DND-41 (cell line): Measurements from ENCODE around the gene MAZ.

ENCODE experiments used
- EZH2 ChIP-seq: IDR thresholded peaks from 3 replicates; pipeline ENCODE4 v1.6.1; 2012; ENCODE audit warnings: borderline replicate concordance, low read depth, mild to moderate bottlenecking, moderate library complexity, low read length, inconsistent platforms; ENCODE audit not compliant: severe bottlenecking
- TF ChIP-seq, protein P1 (sequence below): IDR thresholded peaks from 2 replicates; pipeline ENCODE4 v1.5.1; 2012; ENCODE audit warnings: borderline replicate concordance, low read length, moderate library complexity, mild to moderate bottlenecking; ENCODE audit not compliant: poor library complexity, severe bottlenecking; ENCODE audit errors: extremely low read depth

- TF ChIP-seq, protein P1, sequence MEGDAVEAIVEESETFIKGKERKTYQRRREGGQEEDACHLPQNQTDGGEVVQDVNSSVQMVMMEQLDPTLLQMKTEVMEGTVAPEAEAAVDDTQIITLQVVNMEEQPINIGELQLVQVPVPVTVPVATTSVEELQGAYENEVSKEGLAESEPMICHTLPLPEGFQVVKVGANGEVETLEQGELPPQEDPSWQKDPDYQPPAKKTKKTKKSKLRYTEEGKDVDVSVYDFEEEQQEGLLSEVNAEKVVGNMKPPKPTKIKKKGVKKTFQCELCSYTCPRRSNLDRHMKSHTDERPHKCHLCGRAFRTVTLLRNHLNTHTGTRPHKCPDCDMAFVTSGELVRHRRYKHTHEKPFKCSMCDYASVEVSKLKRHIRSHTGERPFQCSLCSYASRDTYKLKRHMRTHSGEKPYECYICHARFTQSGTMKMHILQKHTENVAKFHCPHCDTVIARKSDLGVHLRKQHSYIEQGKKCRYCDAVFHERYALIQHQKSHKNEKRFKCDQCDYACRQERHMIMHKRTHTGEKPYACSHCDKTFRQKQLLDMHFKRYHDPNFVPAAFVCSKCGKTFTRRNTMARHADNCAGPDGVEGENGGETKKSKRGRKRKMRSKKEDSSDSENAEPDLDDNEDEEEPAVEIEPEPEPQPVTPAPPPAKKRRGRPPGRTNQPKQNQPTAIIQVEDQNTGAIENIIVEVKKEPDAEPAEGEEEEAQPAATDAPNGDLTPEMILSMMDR, result no peak
- no peak for TF ChIP-seq EZH2
Observed at GRCh38 chr16:29767062-29767461, 39.3 kb upstream of the MAZ start.
